ENCODE measurements around the gene SKAP2. TPM values are rescaled to one million over a fixed set of nuclear protein-coding genes. Genes with fewer than 3 reads are reported as not detected.

Gene SKAP2
- total RNA-seq, 1 experiment from 2014 or later = 3.2 TPM

- H3K4me1 ChIP-seq (ENCODE audit: insufficient read depth, low read length) = no peaks in the 10 kb centered on the region
- H4K20me1 ChIP-seq (ENCODE audit: control insufficient read depth, insufficient read depth, insufficient read length) = no peaks in the 10 kb centered on the region
- H3K27ac ChIP-seq (ENCODE audit: insufficient read length, low read depth, low read length) = no peak overlapping the region
- H2AFZ ChIP-seq (ENCODE audit: low read length) = no peak overlapping the region
- no peak overlapping the region for H2BK5ac ChIP-seq (ENCODE audit: insufficient read length, low read length)
- no peaks in the 10 kb centered on the region; the same call in none of the 2 replicates for H3K27me3 Mint-ChIP-seq (ENCODE audit: low read depth)
- DNase-seq = no peak
- no peak overlapping the region for H3K4me3 Mint-ChIP-seq
- H3K14ac ChIP-seq (ENCODE audit: insufficient read depth, low read length) = no peak overlapping the region
- no peaks in the 10 kb centered on the region for H3K36me3 Mint-ChIP-seq (ENCODE audit: insufficient read depth in 1 of 3, low read depth in 3 of 3)
- no peak overlapping the region for H3K4me2 ChIP-seq (ENCODE audit: insufficient read depth, insufficient read length, low read length)
- no peak for TF ChIP-seq CTCF (conservative IDR thresholded peaks at IDR 0.05)
- H3K9me3 Mint-ChIP-seq = no peaks in the 10 kb centered on the region
- no peak overlapping the region for H2BK20ac ChIP-seq (ENCODE audit: low read depth, low read length, poor library complexity, severe bottlenecking)
- H3K27ac Mint-ChIP-seq = no peak overlapping the region
- H3K18ac ChIP-seq (ENCODE audit: insufficient read length, low read depth, low read length) = no peak overlapping the region
- H2BK120ac ChIP-seq (ENCODE audit: low read depth, low read length, poor library complexity, severe bottlenecking) = no peak overlapping the region
- H3K79me2 ChIP-seq (ENCODE audit: insufficient read depth, low read length) = no peaks in the 10 kb centered on the region
- no peak overlapping the region for H3K23ac ChIP-seq (ENCODE audit: insufficient read length, low read depth, low read length)
- H3K23me2 ChIP-seq (ENCODE audit: insufficient read length, low read depth, low read length, poor library complexity, severe bottlenecking) = no peaks in the 10 kb centered on the region
- no peak overlapping the region for H4K91ac ChIP-seq (ENCODE audit: insufficient read length, low read depth, low read length)
- no peak overlapping the region for H4K8ac ChIP-seq (replicated peaks; ENCODE audit: insufficient read length, low read depth, low read length)
- no peak overlapping the region for H2BK12ac ChIP-seq (ENCODE audit: insufficient read length, low read depth, low read length)
- H2AK5ac ChIP-seq (ENCODE audit: insufficient read length, low read length) = no peak overlapping the region
- no peaks in the 10 kb centered on the region for H3K9me3 ChIP-seq (ENCODE audit: control insufficient read depth, low read depth, low read length)
- no peak overlapping the region for H3K9ac ChIP-seq (ENCODE audit: extremely low read depth, insufficient read length, low read length)
- H3K4me1 Mint-ChIP-seq = peaks cover 13 to 18% of the 10 kb centered on the region in 2 experiments
- no peak overlapping the region for H2BK15ac ChIP-seq (ENCODE audit: low read depth, low read length)
- H3K56ac ChIP-seq (ENCODE audit: insufficient read length, low read depth, low read length) = no peak overlapping the region
- H3T11ph ChIP-seq (ENCODE audit: low read length) = no peak overlapping the region
- H3K4ac ChIP-seq (ENCODE audit: low read depth, low read length) = no peak overlapping the region
- no peaks in the 10 kb centered on the region for H3K27me3 ChIP-seq (ENCODE audit: insufficient read depth, low read length)
- no peaks in the 10 kb centered on the region for H3K79me1 ChIP-seq (ENCODE audit: insufficient read depth, low read depth, low read length, poor library complexity, severe bottlenecking)
- no peak overlapping the region for H4K5ac ChIP-seq (ENCODE audit: insufficient read length, low read depth, low read length)
Observed at GRCh38 chr7:26696161-26696560, 168.2 kb downstream of the SKAP2 start.

All from H9 (cell line).